HG03571 (cell line): ENCODE data around the gene LMBR1.
"Not testable (repeated sequence)": the region's sequence is repeated elsewhere in the genome, so short reads cannot be mapped to it uniquely, and the experiment has no call there.

ENCODE experiments used
- ATAC-seq: cut with Tn5 transposase; IDR thresholded peaks from one replicate; pipeline ENCODE4 v1.9.1; 2021; ENCODE audit not compliant: unreplicated experiment

LMBR1 gene

DNA sequence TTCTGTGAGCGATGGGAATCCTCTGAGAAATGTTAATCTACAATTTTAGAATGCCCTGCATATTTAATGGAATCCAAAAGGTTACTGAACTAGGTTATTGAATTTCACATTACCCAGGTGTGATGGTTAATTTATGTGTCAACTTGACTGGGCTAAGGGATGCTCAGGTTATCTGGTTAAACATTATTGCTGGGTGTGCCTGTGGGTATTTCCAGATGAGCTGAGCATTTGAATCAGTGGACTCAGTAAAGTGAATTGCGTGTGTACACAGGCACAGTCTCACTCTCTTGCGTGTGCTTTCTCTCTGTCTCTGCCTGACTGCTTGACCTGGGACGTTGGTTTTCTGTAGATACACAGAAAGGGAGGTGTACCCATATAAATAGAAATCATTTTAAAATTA, 230.7 kb downstream of the LMBR1 start:
- ATAC-seq = no peak

DNA sequence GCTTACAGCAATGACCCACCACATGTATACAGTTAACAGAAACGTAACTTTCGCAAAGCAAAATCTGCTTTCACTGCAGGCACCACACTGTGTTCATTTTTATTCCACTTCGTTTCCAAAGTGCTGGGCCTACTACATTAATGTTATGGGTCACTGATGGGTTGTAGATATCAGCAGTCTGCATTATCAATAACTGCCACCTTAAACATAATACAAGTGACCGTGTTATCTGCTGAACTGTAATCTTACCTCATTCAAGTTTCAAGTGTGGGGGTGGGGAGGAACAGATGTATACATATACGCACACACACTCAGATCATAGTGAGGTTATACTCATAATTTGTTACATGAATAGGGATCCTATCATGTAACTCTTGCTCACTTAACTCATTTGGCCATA, 231.3 kb downstream of the LMBR1 start:
- ATAC-seq = no peak

DNA sequence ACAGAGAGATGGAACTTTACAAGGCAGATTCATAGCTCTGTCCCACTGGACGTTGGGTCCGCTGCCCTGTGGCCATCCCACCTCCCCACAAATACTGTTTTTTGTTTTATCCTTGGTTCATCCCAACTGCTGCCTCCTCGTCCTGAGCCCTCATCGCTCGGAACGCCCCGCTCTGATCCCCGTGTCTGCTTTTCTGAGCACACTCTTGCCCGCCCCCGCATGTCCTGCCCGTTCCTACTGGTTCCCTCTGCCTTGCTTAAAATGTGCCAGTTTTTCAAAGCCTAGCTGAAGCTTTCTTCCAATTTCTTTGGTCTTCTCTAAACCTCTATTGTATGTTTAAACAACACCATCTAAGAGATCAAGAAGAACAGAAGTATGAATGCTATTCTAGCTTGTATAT, 233.0 kb downstream of the LMBR1 start:
- ATAC-seq = no peak

DNA sequence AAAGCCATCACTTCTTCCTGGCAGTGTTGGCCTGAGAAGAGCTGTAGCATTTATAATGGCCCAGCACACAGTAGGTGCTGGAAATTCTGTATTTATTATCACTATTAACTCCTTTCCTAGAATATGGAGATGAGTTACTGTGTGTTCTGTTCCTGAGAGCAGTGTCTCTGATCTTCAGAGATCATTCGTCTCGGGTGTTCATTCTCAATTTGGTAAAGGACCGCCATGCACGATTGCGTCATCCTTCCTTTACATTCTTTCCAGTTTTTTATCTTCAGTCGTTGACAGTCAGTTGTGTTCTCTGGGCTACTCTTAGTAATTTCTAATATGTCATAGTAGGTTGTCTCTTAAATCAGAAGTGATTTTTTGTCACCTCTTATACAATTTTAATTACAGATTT, 233.8 kb downstream of the LMBR1 start:
- no peak for ATAC-seq

DNA sequence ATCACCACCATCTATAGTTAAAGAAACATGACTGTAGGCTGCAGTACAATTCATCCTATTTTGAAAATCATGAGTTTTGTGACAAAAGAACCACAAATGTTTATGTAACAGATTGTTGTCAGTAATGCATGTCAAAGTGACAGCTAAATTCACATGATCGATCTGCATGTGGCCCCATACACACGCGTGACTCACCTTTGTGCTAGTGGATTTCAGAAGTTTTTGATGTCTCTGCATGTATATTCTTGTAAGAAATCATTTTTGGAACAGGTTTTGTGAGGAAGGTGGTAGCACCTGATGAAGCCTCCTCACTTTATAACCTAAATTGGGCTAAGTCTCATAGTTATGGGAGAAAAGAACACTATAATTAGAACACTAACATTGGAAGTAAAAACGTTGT, 235.3 kb downstream of the LMBR1 start:
- ATAC-seq = no peak

DNA sequence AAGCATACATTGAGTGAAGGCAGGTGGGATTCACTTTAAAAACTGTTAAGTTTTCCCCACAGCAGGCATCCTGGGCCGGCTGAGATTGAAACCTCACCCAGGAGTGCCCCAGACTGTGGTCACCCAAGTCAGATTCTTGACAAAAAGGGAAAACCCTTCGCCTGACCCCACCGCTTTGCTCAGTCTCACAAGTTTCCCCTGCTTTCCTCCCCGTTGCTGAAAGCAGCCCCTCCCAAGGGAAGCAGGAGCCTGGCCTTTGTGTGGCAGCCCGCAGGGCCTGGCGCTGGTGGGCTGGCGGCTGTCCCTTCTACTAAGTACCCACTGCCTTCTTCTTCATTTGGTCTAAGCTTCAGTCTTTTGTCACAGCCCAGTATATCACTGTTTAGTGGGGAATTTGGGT, 236.4 kb downstream of the LMBR1 start:
- no peak for ATAC-seq

DNA sequence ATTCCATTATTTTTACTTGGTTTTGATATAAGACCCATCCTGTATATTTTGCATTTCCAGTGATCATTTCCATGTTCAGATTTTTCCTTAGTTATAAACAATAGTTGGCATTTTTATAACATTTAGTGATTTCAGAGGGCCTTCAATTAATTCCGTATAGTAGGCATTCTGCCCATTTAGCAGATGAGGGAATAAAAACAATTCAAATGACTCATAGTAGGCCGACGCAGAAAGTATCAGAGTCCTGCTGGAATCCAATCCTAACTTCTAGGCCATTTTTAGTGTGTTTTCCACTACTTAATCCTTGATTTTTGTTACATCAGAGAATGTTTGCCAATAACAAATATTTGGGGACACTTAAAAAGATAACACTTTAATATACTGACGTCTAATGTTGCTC, 237.0 kb downstream of the LMBR1 start:
- no peak for ATAC-seq

DNA sequence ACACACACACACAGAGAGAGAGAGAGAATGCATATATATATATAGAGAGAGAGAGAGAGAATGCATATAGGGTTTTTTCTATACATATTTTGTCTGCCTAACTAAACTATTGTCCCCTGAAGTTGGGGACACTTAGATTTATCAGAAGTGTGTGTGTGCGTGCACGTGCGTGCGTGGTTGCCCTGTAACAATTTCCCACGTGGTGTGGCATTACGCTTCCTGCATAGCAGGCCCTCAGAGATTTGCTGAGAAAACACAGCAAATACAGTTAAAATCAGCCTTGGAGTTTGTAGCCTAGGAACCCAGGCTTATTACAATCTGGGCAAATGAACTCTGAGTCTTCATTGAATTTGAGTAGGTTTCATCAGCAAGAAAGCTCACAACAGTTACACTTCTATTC, 237.7 kb downstream of the LMBR1 start:
- ATAC-seq = no peak

DNA sequence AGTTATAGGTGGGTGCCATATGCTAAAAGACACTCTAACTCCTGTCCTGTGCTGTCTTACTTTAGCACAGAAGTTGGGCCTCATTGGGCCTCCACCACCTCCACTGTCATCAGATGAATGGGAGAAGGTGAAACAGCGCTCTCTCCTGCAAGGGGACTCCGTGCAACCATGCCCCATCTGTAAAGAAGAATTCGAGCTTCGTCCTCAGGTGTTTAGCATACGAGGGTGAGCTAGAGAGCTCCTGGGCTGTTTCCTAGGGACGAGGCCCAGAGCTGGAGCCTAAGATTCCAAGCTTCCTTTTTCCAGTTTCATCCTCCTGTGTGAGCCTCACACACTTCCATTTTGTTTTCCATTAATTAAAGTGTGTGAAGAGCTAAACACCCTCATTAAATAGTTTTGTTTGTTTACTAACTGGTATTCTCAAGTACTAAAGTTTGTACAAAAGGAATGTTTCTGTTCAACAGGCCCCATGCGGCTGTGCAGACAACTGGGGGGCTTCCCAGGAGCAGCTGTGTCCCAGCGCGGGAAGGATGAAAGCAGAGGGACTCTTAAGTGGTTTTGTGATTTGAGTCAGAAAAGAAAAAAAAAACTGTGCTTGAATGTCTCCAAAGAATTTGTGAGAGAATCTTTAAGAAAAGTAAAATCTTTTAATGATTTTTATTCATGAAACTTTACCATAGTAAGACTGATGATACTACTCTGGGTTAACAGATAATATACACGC, 238.3 kb downstream of the LMBR1 start:
- no peak for ATAC-seq

DNA sequence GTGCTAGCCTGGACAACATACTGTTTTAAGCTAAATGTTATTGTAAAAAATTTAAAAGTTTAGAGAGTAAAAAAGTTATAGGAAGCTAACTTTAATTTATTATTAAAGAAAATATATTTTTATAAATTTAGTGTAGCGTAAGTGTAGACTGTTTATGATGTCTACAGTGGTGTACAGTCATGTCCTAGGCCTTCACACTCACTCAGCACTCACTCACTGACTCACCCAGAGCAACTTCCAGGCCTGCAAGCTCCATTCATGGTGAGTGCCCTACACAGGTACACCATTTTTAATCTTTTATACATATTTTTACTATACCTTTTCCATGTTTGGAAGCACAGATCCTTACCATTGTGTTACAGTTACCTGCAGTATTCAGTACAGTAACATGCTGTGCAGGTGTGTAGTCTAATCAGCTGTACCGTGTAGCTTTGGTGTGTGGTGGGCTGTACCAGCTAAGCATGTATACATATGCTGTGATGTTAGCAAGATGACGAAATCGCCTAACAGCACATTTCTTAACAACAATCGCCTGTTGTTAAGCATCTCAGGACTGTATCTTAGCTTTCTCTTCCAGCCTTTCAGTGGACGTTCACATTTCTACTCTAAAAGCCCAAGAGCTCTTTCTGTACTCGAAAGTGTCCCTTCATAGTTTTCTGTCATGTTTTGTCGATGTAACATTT, 240.0 kb downstream of the LMBR1 start:
- no peak for ATAC-seq

DNA sequence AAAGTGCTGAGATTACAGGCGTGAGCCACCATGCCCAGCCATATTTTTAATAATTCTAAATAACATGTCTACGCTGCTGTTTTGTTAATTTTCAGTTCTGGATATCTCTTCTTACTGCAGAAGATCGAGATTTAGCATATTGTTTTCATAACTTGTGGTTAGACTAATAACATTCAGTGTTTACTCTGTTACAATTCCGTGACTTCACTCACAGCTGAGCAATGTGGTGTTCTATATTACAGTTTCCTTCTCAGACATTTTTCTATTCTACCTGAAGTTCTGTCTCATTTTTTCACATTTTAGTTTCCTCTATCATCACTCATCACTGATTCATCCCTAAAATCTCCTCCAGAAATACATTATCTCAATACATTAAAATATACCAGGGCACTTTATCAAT, 241.5 kb downstream of the LMBR1 start:
- no peak for ATAC-seq

DNA sequence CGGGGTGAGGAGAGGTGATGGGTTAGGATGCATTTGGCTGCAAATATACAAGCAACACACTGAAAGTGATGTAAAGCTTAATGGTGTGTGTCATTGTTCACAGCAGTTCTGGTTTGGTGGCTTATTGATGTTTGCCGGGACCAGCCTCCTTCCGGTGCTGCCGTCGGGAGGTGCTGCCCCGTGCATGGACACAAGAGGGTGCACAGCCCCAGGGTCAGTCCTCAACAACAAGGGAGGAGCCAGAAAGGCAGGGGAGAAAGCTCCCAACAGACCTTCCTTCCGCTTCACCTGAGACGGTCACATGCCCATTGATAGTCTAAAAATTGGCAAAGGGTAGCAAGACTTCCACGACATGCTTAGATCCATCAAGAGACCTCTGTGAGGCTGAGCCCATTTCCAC, 242.9 kb downstream of the LMBR1 start:
- ATAC-seq = no peak

DNA sequence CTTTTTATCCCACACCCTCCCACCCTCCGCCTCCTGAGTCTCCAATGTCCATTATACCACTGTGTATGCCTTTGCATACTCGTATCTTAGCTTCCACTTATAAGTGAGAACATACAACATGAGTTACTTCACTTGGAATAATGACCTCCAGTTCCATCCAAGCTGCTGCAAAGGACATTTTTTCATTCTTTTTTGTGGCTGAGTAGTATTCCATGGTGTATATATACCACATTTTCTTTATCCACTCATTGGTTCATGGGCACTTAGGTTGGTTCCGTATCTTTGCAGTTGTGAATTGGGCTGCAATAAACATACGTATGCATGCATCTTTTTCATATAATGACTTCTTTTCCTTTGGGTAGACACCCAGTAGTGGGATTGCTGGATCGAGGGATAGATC, 245.7 kb downstream of the LMBR1 start:
- ATAC-seq = not testable (repeated sequence)

DNA sequence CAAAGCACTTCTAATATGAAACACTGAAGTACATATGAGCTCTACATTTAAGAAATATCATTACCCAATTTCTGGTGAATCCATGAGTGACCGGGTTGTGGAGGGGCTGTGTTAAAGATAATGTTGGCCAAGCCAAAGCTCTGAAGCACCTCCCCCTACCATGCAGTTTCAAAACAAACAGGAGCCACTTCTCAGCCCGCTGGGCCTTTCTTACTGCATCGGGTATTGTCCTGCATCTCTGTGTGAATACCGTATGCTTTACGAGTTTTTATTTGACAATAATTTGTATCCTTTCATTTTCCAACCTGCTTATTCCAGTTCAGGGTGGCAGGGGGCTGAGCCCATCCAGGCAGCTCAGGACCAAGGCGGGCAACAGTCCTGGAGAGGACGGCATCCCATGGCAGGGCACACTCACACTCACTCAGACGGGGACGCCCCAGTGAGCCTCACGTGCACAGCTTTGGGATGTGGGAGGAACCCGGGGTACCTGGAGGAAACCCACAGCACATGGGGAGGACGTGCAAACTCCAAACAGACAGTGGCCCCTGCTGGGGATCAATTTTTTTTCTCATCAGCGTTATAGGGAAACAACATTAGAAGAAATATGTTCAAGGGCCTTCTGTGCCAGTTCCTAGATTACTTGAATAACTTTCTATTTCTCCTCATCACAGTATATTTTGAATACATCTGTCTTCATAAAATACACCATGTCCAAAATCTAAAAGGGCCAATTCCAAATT, 250.5 kb downstream of the LMBR1 start:
- no peak for ATAC-seq

DNA sequence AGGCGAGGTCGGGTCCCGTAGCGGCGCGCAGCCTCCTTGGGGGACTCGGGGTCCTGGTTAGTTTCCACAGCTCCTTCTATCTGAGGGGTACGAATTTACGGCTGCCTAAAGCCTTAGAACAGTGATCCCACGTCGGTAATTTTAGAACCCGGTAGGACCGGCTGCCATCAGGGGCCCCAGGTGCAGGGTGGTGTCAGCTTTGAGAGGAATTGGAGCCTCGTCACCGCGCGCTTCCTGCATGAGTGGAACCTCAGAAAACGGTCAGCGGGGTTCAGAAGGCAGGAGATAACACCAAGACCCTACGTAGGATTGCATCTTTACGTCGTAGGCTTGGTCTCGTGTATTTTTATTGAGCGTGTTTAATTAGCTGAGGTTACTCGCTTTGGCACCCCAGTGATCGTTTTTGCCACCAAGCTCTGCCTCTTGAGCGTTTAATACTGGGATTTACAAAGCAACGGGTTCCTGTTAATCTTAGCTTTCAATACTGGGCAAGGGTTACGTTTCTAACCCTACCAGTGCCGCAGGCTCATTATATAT, 252.0 kb downstream of the LMBR1 start:
- peak; percentile 51 for ATAC-seq

DNA sequence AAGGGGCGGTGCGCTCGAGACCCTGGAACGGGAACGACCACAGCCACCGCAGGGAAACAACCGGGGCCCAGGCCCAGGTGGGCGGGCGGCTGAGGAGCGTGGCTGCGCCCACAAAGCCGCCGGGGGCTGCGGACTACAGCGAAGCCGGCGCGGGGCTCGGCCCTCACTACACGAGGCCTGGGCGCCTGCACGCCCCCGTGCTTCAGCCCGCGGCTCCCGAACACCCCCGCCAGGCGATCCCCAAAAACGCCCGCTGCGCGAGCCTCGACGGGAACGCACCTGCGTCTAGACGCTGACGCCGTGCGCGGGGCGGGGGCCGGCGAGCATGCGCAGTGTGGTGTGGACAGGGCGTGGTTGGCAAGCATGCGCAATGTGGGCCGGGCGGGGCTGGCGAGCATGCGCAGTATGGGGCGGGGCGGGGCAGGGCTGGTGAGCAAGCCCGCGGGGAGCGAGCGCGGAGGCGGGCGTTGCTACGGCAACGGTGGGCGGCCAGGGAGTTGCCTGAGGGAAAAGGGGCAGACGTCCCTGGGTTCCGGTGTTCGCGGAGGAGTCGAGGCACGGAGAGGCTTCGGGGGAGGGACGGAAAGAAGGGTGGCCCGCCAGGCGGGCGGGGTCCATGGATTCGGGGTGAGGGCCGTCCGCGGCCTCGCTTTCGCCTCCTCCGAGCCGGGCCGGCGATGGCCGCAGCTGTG, 252.6 kb downstream of the LMBR1 start, which contains the start of gene RNF32:
TSS of gene RNF32 (plus strand) at position 518 of the 692 bp plus-strand sequence. CDS start 3,104 bp downstream, outside the sequence.
- ATAC-seq = peak; percentile 87

DNA sequence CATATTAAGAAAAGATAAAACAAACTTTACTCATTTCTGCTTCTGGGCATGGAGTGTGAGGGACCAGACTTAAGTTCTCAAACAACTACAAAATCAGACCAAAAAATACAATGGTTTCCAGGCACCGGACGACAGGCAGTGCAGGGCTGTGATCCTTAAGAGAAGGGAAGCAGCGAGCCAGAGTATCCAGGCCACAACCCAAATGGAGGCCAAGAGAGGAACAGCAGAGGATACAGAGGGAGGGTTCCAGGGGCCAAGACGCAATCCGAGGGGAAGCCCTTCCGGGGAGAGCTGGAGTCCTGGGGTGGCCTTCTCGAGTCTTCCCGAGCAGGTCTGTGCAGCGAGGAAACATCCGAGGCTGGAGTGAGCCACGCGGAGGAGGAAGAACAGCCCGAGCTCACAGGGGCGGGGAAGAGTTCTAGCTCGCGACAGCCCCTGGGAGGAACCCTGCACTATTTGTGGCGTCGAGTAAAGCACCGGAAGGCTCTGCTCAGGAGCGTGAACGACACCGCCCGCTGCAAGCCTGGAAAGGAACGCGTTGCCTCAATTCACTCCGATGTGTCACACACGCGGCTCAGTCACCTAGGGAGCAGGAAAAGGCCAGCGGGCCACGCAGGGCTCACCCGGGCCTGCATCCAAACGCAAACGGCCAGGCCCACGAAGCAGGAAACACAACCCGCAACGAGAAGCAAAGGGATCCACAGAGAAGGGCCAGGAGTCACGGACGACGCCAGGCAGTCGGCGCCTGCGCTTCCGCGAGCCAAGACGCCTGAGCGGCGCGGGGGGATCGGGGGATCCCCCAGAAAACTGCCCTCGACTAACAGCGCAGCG, 253.3 kb downstream of the LMBR1 start:
- no peak for ATAC-seq

DNA sequence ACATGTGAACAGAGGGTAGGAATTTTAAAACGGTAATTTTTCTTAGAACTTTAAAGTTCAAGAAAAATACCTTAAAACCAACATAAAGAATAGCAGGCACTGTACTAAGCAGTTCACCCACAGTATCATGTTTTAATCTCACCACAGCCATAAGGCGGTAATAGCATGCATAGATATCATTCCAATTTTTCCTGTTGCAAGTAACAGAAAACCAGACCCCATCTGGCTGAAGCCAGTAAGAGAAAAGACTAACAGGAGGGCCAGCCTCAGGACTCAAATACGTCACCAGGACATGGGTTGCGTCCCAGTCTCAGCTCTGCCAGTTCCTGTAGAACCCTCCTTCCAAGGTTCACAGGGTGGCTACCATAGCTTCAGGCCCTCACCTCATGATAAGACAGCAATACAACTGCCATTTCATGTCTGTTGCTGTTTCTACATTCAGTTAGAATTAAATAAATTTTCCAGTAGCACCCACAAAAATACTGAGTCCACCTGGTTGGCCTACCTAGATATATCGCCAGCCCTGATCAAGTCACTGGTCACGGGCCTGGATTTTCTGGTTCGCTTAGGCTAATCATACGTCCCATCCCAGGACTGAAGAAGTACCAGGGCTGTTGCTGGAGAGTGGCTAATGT, 254.4 kb downstream of the LMBR1 start:
- ATAC-seq = no peak

DNA sequence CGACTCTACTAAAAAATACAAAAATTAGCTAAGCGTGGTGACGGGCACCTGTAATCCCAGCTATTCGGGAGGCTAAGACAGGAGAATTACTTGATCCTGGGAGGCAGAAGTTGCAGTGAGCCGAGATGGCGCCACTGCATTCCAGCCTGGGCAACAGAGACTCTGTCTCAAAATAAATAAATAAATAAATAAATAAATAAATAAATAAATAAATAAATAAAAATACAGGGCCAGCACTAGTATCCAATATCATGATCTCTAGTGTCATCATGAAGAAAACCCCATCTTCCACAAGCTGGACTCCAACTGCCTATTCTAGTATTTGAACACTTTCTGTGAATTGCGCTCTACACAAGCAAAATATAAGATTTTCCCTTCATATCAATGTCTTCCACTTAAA, 255.9 kb downstream of the LMBR1 start:
- not testable (repeated sequence) for ATAC-seq
